Endodermal cell (in vitro differentiated cells): ENCODE measurements around the gene GJB6. TPM values are rescaled to one million over a fixed set of nuclear protein-coding genes. Genes with fewer than 3 reads are reported as not detected.

Experiments used
- DNase-seq: peaks from one replicate; pipeline ENCODE4 v3.0.0-alpha.2; 2017
- H3K27ac ChIP-seq: 2 replicates; pipeline ENCODE4 v1.5.1; 2013; ENCODE audit warnings: mild to moderate bottlenecking, low read depth, low read length, moderate library complexity
- H3K27me3 ChIP-seq: 2 replicates; pipeline ENCODE4 v1.6.1; 2013; ENCODE audit warnings: mild to moderate bottlenecking, low read length, moderate library complexity; ENCODE audit not compliant: insufficient read depth, control insufficient read depth, poor library complexity, severe bottlenecking
- H3K36me3 ChIP-seq: 2 replicates; pipeline ENCODE4 v1.7.0; 2013; ENCODE audit warnings: mild to moderate bottlenecking, low read length, moderate library complexity; ENCODE audit not compliant: control insufficient read depth, insufficient read depth
- H3K4me1 ChIP-seq: one replicate; pipeline ENCODE4 v1.7.0; 2013; ENCODE audit warnings: low read length; ENCODE audit not compliant: control insufficient read depth, insufficient read depth
- H3K4me3 ChIP-seq: 2 replicates; pipeline ENCODE4 v1.5.1; 2013; ENCODE audit warnings: mild to moderate bottlenecking, low read length, moderate library complexity
- H3K9ac ChIP-seq: 2 replicates; pipeline ENCODE4 v1.6.1; 2013; ENCODE audit warnings: mild to moderate bottlenecking, low read length, moderate library complexity; ENCODE audit not compliant: poor library complexity, severe bottlenecking; ENCODE audit errors: extremely low read depth
- H3K9me3 ChIP-seq: 2 replicates; pipeline ENCODE4 v1.6.1; 2013; ENCODE audit warnings: mild to moderate bottlenecking, low read length, moderate library complexity; ENCODE audit not compliant: control insufficient read depth
- H3K27ac Mint-ChIP-seq: 2 replicates; pipeline ENCODE4 v1.8.0; 2020; ENCODE audit warnings: mixed read lengths
- H3K27me3 Mint-ChIP-seq: 2 replicates; pipeline ENCODE4 v1.8.0; 2021; ENCODE audit warnings: mild to moderate bottlenecking, mixed read lengths; ENCODE audit not compliant: insufficient read depth
- H3K36me3 Mint-ChIP-seq: 2 replicates; pipeline ENCODE4 v1.8.0; 2020; ENCODE audit warnings: low read depth, mixed read lengths
- H3K4me1 Mint-ChIP-seq: 2 replicates; pipeline ENCODE4 v1.8.0; 2020; ENCODE audit warnings: mixed read lengths
- H3K4me3 Mint-ChIP-seq: 2 replicates; pipeline ENCODE4 v1.8.0; 2020; ENCODE audit warnings: mild to moderate bottlenecking, moderate library complexity, mixed read lengths
- H3K9me3 Mint-ChIP-seq: 2 replicates; pipeline ENCODE4 v1.8.0; 2020; ENCODE audit warnings: mild to moderate bottlenecking, mixed read lengths
- WGBS, 2 experiments: methylation state at CpG; one replicate each; pipeline versions ENCODE4 v1.1.5 to v1.1.7; 2013; ENCODE audit warnings: missing lambda C conversion rate in 2 of 2, mixed read lengths in 1 of 2; ENCODE audit not compliant: insufficient coverage in 1 of 2, insufficient read length in 1 of 2; 5-methylcytosine and 5-hydroxymethylcytosine counted together
- total RNA-seq, 2 donors: library from RNA; stranded (reverse); fragmentation: NEBNext Ultra II Directional in 1 of 2; extraction: Animal tissue kit (Norgen Biotek cat#: 25700) in 1 of 2; gene quantifications; 2 replicates in 1 of 2; 3 replicates in 1 of 2; pipeline ENCODE4 v1.2.1, GENCODE V29; 2021
- TF ChIP-seq, protein P1 (sequence below): fragments of 200-600 bp; sonication (generic); conservative IDR thresholded peaks from 2 replicates; pipeline ENCODE4 v1.5.0; 2021; ENCODE audit warnings: antibody characterized with exemption, mild to moderate bottlenecking

Gene GJB6
- total RNA-seq, 2 donors from 2014 or later = not detected

GRCh38 chr13:20258963-20259288 lies 26.8 kb upstream of the GJB6 start:
- H3K36me3 ChIP-seq = no peaks in the 10 kb centered on the region
- H3K4me1 ChIP-seq = no peaks in the 10 kb centered on the region
- no peak for DNase-seq
- H3K4me3 ChIP-seq = no peak overlapping the region
- H3K27ac ChIP-seq = no peak overlapping the region
- Mint-ChIP-seq H3K36me3 (no peaks in the 10 kb centered on the region), H3K4me1 (no peaks in the 10 kb centered on the region), H3K4me3 (no peak overlapping the region), H3K27me3 (no peaks in the 10 kb centered on the region), H3K27ac (no peak overlapping the region), H3K9me3 (no peaks in the 10 kb centered on the region)
- WGBS, 2 experiments = 84 to 90% methylated on average over 2 to 4 of the region's 4 CpGs
- H3K9ac ChIP-seq = no peak overlapping the region
- H3K27me3 ChIP-seq = no peaks in the 10 kb centered on the region
- no peaks in the 10 kb centered on the region for H3K9me3 ChIP-seq
- TF ChIP-seq, protein P1, sequence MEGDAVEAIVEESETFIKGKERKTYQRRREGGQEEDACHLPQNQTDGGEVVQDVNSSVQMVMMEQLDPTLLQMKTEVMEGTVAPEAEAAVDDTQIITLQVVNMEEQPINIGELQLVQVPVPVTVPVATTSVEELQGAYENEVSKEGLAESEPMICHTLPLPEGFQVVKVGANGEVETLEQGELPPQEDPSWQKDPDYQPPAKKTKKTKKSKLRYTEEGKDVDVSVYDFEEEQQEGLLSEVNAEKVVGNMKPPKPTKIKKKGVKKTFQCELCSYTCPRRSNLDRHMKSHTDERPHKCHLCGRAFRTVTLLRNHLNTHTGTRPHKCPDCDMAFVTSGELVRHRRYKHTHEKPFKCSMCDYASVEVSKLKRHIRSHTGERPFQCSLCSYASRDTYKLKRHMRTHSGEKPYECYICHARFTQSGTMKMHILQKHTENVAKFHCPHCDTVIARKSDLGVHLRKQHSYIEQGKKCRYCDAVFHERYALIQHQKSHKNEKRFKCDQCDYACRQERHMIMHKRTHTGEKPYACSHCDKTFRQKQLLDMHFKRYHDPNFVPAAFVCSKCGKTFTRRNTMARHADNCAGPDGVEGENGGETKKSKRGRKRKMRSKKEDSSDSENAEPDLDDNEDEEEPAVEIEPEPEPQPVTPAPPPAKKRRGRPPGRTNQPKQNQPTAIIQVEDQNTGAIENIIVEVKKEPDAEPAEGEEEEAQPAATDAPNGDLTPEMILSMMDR = no peak

GRCh38 chr13:20258208-20258962 lies 26.3 kb upstream of the GJB6 start:
- Mint-ChIP-seq H3K27ac (no peak overlapping the region), H3K36me3 (no peaks in the 10 kb centered on the region), H3K27me3 (no peaks in the 10 kb centered on the region), H3K4me3 (no peak overlapping the region), H3K4me1 (no peaks in the 10 kb centered on the region), H3K9me3 (no peaks in the 10 kb centered on the region)
- Histone ChIP-seq H3K36me3 (no peaks in the 10 kb centered on the region), H3K27ac (no peak overlapping the region), H3K27me3 (no peaks in the 10 kb centered on the region), H3K9me3 (no peaks in the 10 kb centered on the region), H3K4me1 (no peaks in the 10 kb centered on the region), H3K9ac (no peak overlapping the region), H3K4me3 (no peak overlapping the region)
- TF ChIP-seq, protein P1 = no peak
- WGBS, 2 experiments = 94 to 98% methylated on average over 6 to 15 of the region's 15 CpGs
- no peak for DNase-seq

DNA sequence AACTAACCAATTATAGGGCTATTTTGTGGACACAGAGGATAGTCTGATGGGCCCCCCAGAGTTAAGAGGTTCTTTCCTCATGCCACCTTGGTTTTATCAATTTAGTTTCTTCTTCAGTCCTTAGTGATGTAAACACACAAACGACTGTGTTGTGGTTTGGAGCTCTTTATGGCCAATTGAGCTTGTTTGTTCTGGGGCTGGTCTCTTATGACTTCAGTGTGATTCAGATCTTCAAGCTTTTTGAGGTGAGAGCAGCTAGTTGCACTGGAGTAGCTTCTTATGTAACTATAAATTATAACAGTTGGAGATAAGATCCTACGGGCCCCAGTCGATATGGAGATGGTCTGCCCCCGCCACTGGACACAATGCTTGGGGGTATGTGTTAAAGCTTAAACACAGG lies 22.0 kb upstream of the GJB6 start:
- Histone ChIP-seq H3K27me3 (no peaks in the 10 kb centered on the region), H3K27ac (no peak overlapping the region), H3K9me3 (no peaks in the 10 kb centered on the region), H3K36me3 (no peaks in the 10 kb centered on the region), H3K9ac (no peak overlapping the region), H3K4me3 (no peak overlapping the region), H3K4me1 (no peaks in the 10 kb centered on the region)
- H3K9me3 Mint-ChIP-seq = no peaks in the 10 kb centered on the region
- H3K4me3 Mint-ChIP-seq = no peak overlapping the region
- H3K36me3 Mint-ChIP-seq = no peaks in the 10 kb centered on the region
- TF ChIP-seq, protein P1 = no peak
- peaks cover 3% of the 10 kb centered on the region for H3K27me3 Mint-ChIP-seq
- no peak for DNase-seq
- WGBS, 2 experiments = 98% methylated on average over 4 of the region's 4 CpGs; no CpG with 5 or more reads in 1 of the 2 experiments
- H3K27ac Mint-ChIP-seq = no peak overlapping the region
- no peaks in the 10 kb centered on the region for H3K4me1 Mint-ChIP-seq
